Stimulated activated CD8-positive, alpha-beta memory T cell treated with anti-CD3 and anti-CD28 coated beads, Interleukin-7, amount 100 ng/mL, for 24 hours (primary cell): Measurements from ENCODE around the gene USP19.
A peak's percentile ranks its signal among the peaks of the same experiment; 100 is the strongest.

Source experiments
- DNase-seq: peaks from one replicate; pipeline ENCODE4 v3.0.0-alpha.2; 2020; ENCODE audit warnings: low read depth

The USP19 gene

GRCh38 chr3:49120438-49121131 lies at the start of gene USP19:
Gene USP19, minus strand, starts transcription at chr3:49120823. Its CDS starts 1,678 bp downstream, at chr3:49119145.
- DNase-seq = peak; percentile 90

GRCh38 chr3:49166752-49167556 lies 46.3 kb upstream of the USP19 start:
- no peak for DNase-seq

GRCh38 chr3:49165771-49166751 lies 45.4 kb upstream of the USP19 start, which contains the start of gene CCDC71:
Gene CCDC71, minus strand, starts transcription at chr3:49166331. Its CDS starts 2,123 bp downstream, at chr3:49164208.
- DNase-seq = peak; percentile 48

GRCh38 chr3:49164983-49165720 lies 44.5 kb upstream of the USP19 start:
- no peak for DNase-seq

GRCh38 chr3:49163609-49164008 lies 43.0 kb upstream of the USP19 start:
- DNase-seq = no peak

- DNase-seq = no peak
Observed at GRCh38 chr3:49162751-49163419, 42.3 kb upstream of the USP19 start.

- no peak for DNase-seq
Observed at GRCh38 chr3:49161808-49162530, 41.3 kb upstream of the USP19 start.

- DNase-seq = no peak
Observed at GRCh38 chr3:49161197-49161596, 40.6 kb upstream of the USP19 start.

GRCh38 chr3:49158792-49159191 lies 38.2 kb upstream of the USP19 start:
- no peak for DNase-seq

- peak; percentile 17 for DNase-seq
Observed at GRCh38 chr3:49158103-49158709, 37.6 kb upstream of the USP19 start.

GRCh38 chr3:49157289-49157688 lies 36.7 kb upstream of the USP19 start:
- DNase-seq = no peak

GRCh38 chr3:49153349-49153912 lies 32.8 kb upstream of the USP19 start:
- DNase-seq = no peak

- no peak for DNase-seq
Observed at GRCh38 chr3:49151610-49152009, 31.0 kb upstream of the USP19 start.

GRCh38 chr3:49148159-49148558 lies 27.5 kb upstream of the USP19 start:
- DNase-seq = no peak

- DNase-seq = no peak
Observed at GRCh38 chr3:49140080-49140479, 19.5 kb upstream of the USP19 start.

GRCh38 chr3:49135499-49135898 lies 14.9 kb upstream of the USP19 start:
- no peak for DNase-seq

- DNase-seq = no peak
Observed at GRCh38 chr3:49134471-49135265, 14.0 kb upstream of the USP19 start.

GRCh38 chr3:49133226-49133951 lies 12.8 kb upstream of the USP19 start:
- DNase-seq = no peak
